ENCODE measurements around the gene HS3ST3A1.

The HS3ST3A1 gene

GRCh38 chr17:13599864-13600263 lies 1.9 kb downstream of the HS3ST3A1 start:
- DNase-seq (ENCODE audit: insufficient read length, low spot score) (no peak), FAIRE-seq (no peak)
- no peak for TF ChIP-seq CTCF (IDR thresholded peaks at IDR 0.05; ENCODE audit: insufficient read depth, missing control alignments)

- no peak for TF ChIP-seq CTCF (IDR thresholded peaks at IDR 0.05; ENCODE audit: insufficient read depth, missing control alignments)
- FAIRE-seq (no peak), DNase-seq (ENCODE audit: insufficient read length, low spot score) (no peak)
Measured at GRCh38 chr17:13599168-13599577, 2.6 kb downstream of the HS3ST3A1 start.

GRCh38 chr17:13598353-13599167 lies 3.2 kb downstream of the HS3ST3A1 start:
- no peak for TF ChIP-seq CTCF (IDR thresholded peaks at IDR 0.05; ENCODE audit: insufficient read depth, missing control alignments)
- DNase-seq (ENCODE audit: insufficient read length, low spot score) (no peak), FAIRE-seq (no peak)

- DNase-seq (ENCODE audit: insufficient read length, low spot score) (no peak), FAIRE-seq (peak; percentile 25)
- TF ChIP-seq CTCF (IDR thresholded peaks at IDR 0.05; ENCODE audit: insufficient read depth, missing control alignments): peak; percentile 51
Measured at GRCh38 chr17:13597723-13598347, 3.9 kb downstream of the HS3ST3A1 start.

GRCh38 chr17:13596241-13596923 lies 5.3 kb downstream of the HS3ST3A1 start:
- DNase-seq (ENCODE audit: insufficient read length, low spot score) (no peak), FAIRE-seq (no peak)
- TF ChIP-seq CTCF (IDR thresholded peaks at IDR 0.05; ENCODE audit: insufficient read depth, missing control alignments): no peak

- DNase-seq (ENCODE audit: insufficient read length, low spot score) (no peak), FAIRE-seq (no peak)
- no peak for TF ChIP-seq CTCF (IDR thresholded peaks at IDR 0.05; ENCODE audit: insufficient read depth, missing control alignments)
Measured at GRCh38 chr17:13595599-13595899, 6.2 kb downstream of the HS3ST3A1 start.

Data from D721Med (cell line).